Cardiac septum (tissue), 1 donor: ENCODE data around the gene NEXMIF. TPM values are rescaled to one million over a fixed set of nuclear protein-coding genes. Genes with fewer than 3 reads are reported as not detected.
"Not testable (repeated sequence)": the region's sequence is repeated elsewhere in the genome, so short reads cannot be mapped to it uniquely, and the experiment has no call there.

Experiments
- DNase-seq: peaks from one replicate; pipeline ENCODE4 v3.0.0-alpha.2; 2020; ENCODE audit warnings: low spot score
- intact Hi-C: fragments of 100-400 bp; cut with DNase I; formaldehyde crosslinking; loops from one replicate; pipeline ENCODE4 v1.14.0; 2022
- long read RNA-seq: library from polyadenylated mRNA; unstranded; transcript quantifications from one replicate; pipeline ENCODE4 v2.0.0, GENCODE V29; 2021
- total RNA-seq: library from RNA; stranded (reverse); fragmentation: NEBNext Ultra II Directional; extraction: Animal tissue kit (Norgen Biotek cat#: 25700); gene quantifications from one replicate; pipeline ENCODE4 v1.2.1, GENCODE V29; 2021
- donor health status: DM: no; HTN: no; CAD: no.

The NEXMIF gene
- 0.13 TPM for total RNA-seq
- long read RNA-seq = 0 reads

DNA sequence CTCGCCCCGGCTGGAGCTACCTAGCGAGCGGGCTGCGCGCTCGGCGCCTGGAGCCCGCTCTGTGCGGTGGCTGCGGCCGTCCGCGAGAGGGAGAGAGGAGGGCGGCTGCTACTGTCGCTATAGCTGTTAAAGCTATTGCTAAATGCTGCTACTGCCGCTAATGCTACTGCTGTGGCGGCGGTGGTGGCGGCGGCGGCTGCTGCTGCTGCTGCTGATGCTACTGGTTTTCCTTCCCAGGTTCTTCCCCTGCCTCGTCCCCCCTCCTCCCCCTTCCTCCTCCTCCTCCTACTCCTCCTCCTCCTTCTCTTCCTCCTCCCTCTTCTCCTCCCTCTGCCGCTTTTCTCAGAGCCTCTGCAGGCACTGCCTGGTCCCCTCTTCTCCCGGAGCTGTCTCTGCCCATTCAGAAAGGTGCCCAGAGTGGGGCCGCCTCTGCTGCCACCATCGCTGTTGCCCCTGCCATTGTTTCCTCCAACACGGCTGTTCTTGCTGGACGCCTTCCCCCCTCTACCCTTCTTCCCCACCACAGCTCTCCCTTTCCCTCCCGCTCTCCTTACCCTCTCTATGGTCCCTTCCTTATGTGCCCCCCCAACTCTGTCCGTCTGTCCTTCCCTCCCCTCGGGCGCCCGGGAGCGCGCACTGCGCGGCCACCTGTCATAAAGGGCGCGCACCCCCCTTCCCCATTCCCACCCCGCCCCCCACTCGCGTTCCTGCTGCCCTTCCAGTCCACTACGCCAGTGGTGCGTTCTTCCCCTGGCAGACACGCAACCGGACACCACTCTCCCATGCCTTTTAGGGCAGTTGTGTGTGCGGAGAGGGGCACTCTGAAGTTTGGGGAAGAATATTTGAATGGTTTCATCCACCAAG lies at the start of gene NEXMIF:
TSS of gene NEXMIF (minus strand) at position 228 of the 864 bp plus-strand sequence.
- intact Hi-C loops = no loop called here
- DNase-seq = no peak

DNA sequence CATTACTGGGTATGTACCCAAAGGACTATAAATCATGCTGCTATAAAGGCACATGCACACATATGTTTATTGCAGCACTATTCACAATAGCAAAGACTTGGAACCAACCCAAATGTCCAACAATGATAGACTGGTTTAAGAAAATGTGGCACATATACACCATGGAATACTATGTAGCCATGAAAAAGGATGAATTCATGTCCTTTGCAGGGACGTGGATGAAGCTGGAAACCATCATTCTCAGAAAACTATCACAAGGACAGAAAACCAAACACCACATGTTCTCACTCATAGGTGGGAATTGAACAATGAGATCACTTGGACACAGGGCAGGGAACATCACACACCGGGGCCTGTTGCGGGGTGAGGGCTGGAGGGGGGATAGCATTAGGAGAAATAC lies 36.7 kb upstream of the NEXMIF start:
- DNase-seq, intact Hi-C loops: not testable (repeated sequence)

DNA sequence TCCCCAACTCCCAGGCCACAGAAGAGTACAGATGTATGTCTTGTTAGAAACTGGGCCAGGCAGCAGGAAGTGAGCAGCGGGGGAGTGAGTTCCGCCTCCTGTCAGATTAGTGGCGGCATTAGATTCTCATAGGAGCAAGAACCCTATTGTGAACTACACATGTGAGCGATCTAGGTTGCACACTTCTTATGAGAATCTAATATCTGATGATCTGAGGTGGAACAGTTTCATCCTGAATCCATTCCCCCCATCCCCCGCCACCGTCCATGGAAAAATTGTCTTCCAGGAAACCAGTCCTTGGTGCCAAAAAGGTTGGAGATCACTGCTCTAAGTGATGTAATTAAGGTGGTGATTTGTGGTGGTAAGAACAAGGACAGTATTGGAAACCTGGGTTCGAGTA lies 24.5 kb upstream of the NEXMIF start:
- DNase-seq = no peak
- intact Hi-C loops = no loop called here

DNA sequence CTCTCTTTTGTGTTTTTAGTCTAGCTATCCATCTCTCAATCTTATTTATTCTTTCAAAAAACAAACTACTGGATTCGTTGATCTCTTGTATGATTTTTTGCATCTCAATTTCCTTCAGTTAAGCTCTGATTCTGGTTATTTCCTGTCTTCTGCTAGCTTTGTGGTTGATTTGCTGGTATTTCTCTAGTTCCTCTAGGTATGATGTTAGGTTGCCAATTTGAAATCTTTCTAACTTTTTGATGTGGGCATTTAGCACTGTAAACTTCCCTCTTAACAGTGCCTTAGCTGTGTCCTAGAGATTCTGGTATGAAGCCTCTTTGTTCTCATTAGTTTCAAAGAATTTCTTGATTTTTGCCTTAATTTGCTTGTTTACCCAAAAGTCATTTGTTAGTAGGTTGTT lies 15.2 kb upstream of the NEXMIF start:
- intact Hi-C loops = no loop called here
- DNase-seq = no peak

DNA sequence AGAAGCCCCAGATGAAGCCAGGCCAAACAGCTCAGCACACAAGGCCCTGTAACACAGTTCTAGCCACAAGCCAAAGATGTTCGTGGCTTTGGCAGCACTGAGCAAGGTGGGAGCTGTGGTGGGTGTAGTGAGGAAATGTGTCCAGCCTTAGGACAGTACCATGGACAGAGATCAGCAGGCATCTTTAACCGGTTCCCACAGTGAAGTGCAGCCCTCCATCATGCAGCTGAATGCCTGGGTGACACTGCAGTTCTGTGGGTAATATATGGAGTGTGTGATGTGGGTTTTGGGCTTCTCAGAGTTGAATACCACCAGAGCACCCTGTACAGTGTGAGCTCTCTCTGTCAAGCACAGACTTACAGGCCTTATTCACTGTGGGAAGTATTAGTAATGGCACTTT lies 6.0 kb upstream of the NEXMIF start:
- no peak for DNase-seq
- intact Hi-C loops = no loop called here

DNA sequence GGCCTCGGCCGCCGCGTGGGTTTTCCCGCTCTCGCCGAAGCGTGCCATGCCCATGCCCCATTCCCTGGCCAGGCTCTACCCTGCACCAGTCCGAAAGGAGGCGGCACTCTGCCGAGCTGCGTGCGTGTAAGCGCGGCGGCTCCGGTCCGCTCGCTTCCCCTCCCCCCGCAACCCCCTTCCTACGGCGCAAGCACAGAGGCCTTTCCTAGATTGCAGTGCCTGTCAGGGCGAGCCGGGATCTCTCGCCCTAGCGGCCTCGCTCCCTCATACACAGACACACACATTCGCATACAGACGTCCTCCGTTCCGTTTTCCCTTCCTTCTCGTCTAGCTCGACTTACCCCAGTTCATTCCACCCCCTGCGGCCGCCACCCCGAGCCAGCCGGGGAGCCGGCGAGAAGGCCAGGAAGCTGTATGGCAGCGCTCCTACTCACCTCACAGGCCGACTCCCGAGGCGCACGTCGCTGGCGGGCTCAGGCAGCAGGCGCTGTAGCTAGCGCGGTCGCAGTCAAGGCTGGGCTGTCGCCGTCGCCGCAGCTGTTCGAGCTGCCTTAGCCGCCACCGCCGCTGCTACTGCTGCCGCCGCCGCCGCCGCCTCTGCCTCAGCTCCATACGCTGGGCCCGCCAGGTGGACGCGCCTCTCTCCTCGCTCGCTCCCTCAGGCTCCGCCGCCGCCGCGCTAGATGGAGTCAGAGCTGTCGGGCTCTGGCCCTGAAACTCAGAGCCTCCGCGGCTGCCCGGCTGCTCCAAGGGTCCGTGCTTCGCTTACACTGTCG lies 615 bp downstream of the NEXMIF start:
- no peak for DNase-seq
- intact Hi-C loops = no loop called here

DNA sequence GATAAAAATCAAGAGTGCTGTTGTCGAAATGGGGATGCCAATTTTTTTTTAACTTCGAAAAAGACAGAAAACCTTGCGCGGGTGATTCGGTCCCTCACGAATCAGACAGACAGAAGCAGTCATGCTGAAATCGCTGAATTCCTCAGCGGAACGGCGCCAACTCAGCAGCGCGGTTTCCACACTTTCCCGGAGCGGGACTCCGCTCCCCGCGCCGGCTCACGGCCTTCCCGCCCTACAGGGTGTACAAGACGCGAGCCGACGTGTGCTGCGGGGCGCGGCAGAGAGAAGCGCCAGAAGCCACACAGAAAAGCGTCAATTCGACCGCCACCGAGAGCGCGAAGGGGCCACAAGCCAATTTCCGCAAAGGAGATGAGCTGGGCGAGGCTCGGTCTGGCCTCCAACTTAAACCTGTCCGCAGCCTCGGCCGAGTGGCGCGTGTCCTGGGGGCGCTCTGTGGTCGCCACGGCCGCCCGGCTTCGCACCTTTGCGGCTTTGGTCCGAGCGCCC lies 1.3 kb downstream of the NEXMIF start:
- no peak for DNase-seq
- intact Hi-C loops = no loop called here

DNA sequence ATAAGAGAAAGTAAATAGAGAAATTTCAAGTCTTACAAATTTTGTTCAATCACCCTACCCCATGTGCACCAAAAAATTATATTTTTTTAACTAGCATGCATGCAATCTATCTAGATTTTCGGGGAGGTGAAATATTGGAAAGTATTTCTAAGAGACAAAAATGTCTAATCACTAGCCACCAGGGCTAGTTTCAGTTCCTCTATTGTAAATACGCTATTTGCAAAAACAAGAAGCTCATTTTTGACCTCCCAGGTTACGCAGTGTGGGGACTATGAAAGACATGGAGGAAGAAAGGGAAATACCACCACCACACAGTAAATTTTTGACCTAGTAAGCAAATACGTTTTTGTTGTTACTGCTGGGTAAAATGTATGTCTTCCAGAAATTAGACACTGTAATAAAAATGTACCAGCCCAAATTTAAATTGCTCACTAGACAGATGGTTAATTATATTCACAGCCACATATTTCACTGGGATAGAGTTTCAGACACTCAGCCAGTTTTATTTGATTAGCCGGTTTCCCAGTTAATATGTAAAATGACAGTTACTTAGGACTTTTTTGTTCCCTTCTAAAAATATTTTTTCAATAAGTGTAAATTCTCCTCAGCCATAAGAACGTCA lies 2.2 kb downstream of the NEXMIF start:
- intact Hi-C loops = no loop called here
- no peak for DNase-seq

DNA sequence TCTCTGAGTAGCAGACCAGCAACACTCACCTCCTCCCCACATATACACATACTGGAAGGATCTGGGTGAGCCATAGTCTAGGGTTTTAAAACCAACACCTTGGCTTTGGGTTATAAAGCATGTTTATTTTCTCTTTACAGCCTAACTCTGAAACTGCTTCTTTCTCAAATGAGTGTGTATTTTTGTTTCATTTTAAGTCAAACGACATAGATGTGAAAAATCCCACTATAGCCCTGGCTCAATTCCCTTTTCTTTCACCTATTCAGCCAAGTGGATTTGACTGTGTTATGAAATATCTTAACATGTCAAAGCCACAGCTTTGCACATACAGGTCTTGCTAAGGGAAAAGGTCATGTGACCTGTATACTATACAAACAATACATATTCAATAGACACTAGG lies 13.8 kb downstream of the NEXMIF start:
- intact Hi-C loops = no loop called here
- DNase-seq = no peak

DNA sequence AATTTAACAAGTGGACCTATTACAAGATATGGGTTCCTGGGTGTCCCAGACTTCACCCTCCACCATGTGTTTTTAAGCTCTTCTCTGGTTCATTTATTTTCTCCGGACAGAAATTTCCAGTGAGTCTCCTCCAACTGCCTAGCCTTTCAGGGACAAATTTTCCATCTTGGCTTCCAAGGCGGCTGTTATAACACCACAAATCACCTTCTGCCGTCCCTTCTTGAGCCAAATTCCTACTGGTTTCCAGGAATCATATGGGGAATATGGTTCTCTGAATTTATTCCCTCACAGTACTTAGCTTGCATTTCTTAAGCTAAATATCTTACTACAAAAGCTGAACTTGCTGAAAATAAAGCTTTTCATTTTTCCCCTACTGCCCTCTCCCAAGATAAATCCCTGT lies 18.8 kb downstream of the NEXMIF start:
- intact Hi-C loops = no loop called here
- no peak for DNase-seq

DNA sequence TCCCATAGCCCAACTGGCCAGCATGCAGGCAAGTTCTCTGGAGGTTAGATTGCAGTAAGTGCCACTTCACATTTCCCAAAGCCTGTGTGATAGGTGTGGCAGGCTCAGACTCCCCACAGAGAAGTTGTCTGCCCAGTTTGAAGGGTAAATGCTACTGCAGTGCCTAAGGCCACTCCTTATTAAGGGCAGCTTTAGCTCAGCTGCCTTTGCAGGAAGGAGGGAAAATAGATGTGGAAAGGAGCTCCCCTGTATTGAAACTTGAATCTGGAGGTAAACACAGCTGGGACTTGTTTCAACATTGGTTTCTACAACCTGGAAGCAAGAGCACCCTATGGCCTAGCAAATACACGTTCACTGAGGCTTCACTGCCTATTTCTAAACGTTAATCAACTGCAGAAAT lies 22.4 kb downstream of the NEXMIF start:
- intact Hi-C loops = no loop called here
- DNase-seq = no peak

DNA sequence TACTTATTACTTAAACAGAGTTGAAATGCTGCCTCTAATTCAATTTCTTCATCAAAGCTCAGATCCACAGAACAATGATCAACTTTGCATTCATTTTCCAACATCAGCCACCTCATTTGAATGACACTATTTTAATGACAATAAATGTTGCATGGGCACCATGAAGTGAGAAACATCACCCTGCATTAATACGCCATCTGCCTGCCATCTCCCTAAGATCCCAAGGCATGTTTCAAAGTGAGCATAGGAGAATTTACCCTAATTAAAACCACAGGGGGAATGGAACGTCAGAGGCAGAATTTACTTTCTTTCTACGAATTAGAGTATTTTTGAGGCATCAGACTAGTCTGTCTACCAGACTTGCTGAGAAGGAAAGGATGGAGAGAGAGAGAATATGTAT lies 32.7 kb downstream of the NEXMIF start:
- intact Hi-C loops = no loop called here
- no peak for DNase-seq

DNA sequence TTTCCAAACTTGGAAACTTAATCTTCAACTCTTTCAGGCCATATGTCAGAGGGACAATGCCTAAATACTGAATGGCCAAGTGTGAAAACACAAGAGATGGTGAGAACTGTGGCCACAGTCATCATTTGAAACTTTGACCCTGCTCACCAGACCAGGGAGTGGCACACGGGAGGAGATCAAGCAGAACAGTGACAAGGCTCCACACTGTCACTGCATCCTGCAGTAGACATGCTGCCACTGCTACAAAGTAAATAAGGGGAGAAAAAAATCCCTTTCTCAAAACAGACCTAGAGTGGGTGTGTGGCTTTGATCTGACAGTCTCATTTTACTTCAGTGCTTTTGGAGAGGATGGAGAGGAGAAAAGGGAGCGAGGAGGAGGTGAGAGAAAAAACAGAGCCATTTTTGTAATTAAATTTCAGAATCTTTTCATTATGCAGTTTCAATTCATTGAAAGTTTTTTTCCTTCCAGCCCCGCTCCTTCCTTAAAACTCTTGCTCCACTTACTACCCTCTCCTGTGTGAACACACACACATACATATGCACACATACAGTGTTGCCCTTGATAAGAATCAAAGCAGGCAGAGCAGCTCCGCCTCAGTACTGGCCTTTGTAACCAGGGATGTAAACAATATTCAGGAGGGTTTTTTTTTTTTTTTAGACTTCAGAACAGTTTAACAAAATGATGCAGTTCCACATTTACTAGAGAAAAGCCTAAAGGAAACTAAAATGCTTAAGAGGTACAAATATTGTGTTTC lies 34.4 kb downstream of the NEXMIF start:
- no peak for DNase-seq
- intact Hi-C loops = no loop called here

DNA sequence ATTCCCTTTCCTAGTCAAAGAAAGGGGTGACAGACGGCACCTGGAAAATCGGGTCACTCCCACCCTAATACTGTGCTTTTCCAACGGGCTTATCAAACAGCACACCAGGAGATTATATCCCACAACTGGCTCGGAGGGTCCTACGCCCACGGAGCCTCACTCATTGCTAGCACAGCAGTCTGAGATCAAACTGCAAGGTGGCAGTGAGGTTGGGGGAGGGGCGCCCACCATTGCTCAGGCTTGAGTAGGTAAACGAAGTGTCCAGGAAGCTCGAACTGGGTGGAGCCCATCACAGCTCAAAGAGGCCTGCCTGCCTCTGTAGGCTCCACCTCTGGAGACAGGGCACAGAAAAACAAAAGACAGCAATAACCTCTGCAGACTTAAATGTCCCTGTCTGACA lies 42.9 kb downstream of the NEXMIF start:
- DNase-seq, intact Hi-C loops: not testable (repeated sequence)

DNA sequence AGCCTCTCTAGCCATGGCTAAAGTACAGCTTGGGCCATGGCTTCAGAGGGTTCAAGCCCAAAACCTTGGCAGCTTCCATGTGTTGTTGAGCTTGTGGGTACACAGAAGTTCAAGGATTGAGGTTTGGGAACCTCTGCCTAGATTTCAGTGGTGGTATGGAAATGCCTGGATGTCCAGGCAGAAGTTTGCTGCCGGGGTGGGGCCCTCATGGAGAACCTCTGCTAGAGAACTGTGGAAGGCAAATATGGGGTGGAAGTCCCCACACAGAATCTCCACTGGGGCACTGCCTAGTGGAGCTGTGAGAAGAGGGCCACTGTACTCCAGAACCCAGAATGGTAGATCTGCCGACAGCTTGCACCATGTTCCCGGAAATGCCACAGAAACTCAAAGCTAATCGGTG lies 59.5 kb downstream of the NEXMIF start:
- intact Hi-C loops = no loop called here
- no peak for DNase-seq

DNA sequence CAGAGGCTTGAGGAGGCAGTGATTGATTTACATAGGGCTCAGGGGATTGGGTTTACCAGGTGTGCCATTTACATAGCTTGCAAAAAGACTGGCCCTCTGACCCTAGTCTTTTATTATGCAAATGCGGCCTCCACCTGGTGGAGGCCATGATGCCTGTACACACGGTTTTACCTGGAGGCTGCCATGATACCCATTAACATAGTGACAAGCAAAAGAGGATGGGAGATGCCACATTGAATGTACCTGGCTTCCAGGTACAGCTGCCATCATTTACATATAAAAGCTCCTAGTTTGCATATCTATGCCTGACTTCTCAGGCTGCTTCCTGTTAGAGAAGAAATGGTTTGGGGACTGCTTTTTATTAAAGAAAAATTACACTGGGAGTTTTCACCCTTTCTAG lies 72.0 kb downstream of the NEXMIF start:
- intact Hi-C loops = no loop called here
- DNase-seq = no peak

DNA sequence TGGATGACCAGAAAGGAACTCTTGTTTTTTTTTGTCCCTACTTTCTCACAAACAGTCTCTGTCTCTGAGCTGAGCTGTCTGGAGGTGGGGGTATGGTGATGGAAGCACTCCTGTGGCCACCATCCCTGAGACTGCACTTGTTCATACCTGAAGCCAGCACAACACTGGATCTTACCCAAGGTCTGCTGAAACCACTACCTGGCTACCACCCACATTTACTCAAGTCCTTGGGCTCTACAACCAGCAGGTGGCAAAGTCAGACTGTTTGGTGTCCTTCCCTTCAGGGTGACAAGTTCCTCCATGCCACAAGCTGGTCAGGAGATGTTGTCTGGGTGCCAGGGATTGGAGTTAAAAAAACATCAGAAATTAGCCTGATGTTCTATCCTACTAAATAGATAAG lies 89.7 kb downstream of the NEXMIF start:
- intact Hi-C loops = no loop called here
- no peak for DNase-seq

DNA sequence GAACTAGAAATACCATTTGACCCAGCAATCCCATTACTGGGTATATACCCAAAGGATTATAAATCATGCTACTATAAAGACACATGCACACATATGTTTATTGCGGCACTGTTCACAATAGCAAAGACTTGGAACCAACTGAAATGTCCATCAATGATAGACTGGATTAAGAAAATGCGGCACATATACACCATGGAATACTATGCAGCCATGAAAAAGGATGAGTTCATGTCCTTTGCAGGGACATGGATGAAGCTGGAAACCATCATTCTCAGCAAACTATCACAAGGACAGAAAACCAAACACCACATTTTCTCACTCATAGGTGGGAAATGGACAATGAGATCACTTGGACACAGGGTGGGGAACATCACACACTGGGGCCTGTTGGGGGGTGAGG lies 105.5 kb downstream of the NEXMIF start:
- intact Hi-C loops, DNase-seq: not testable (repeated sequence)

DNA sequence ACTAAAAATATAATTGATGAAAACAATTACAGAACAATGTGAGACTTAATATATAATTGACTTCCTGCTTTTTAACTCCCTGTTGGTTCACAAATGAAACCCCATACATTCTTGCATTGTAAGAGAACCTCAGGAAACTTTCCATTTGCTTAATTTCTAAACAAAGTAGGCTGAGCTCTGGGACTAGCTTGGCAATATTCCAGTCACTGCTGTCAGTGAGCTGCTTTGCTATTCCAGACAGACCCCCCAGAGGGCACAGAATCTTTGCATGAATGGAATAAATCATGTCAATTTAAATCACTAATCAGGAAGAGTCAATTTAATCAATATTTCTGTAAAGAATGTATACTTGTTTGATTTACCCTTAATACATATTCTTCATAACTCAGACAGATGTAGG lies 110.6 kb downstream of the NEXMIF start:
- DNase-seq = no peak
- intact Hi-C loops = no loop called here

DNA sequence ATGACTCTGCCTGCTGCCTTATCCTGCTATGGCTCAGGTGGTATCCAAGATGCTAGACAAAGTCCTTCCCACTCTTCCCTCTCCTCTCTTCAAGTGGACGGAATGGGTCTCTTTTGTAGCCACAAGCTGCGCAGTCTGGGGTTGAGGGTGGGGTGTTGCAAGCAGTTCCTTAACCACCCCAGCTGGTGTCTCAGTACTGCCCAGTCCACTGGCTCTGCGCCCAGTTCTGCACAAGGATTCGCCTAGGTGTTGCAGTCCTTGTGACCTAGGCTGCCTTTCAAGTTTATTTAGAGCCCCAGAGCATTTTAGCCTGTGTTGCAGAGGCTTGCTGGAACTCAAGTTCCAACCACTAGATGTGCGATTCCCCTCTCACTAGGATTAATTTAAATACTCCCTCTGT lies 120.7 kb downstream of the NEXMIF start:
- intact Hi-C loops = no loop called here
- DNase-seq = no peak
